HEK293 (cell line): ENCODE data around the gene GPRIN2.
"Not testable (repeated sequence)": the region's sequence is repeated elsewhere in the genome, so short reads cannot be mapped to it uniquely, and the experiment has no call there.

Experiments used
- ZFP69B ChIP-seq: fragments of 450-650 bp; formaldehyde crosslinking; IDR thresholded peaks from 2 replicates; pipeline ENCODE4 v1.5.1; 2016; ENCODE audit warnings: missing biosample characterization, missing genetic modification characterization
- ZNF449 ChIP-seq: fragments of 450-650 bp; formaldehyde crosslinking; IDR thresholded peaks from 2 replicates; pipeline ENCODE4 v1.5.1; 2017; ENCODE audit warnings: missing biosample characterization, mild to moderate bottlenecking, missing genetic modification characterization, moderate library complexity
- ZNF830 ChIP-seq: fragments of 450-650 bp; IDR thresholded peaks from 2 replicates; pipeline ENCODE4 v1.5.0; 2018; ENCODE audit warnings: missing biosample characterization, missing genetic modification characterization, low read depth, mild to moderate bottlenecking, moderate library complexity

- not testable (repeated sequence) for TF ChIP-seq ZFP69B, ZNF449, ZNF830 (tag by site-specific recombination)
Observed at GRCh38 chr10:46581997-46582396, 25.5 kb upstream of the GPRIN2 start.
